ENCODE measurements around the gene ZNF619. TPM values are rescaled to one million over a fixed set of nuclear protein-coding genes. Genes with fewer than 3 reads are reported as not detected.

ZNF619 gene
- total and polyA plus RNA-seq, 4 donors: 1.3 to 5.9 (median 3.3) TPM

- TF ChIP-seq ZBTB33 (IDR thresholded peaks at IDR 0.05) (no peak), YY1 (IDR thresholded peaks at IDR 0.05) (no peak), GABPA (IDR thresholded peaks at IDR 0.05 in 1 of 2, conservative IDR thresholded peaks at IDR 0.05 in 1 of 2) (no peak), HNF4G (IDR thresholded peaks at IDR 0.05) (no peak), NR2F2 (IDR thresholded peaks at IDR 0.05) (no peak)
Observed at GRCh38 chr3:40437889-40438288, 39.0 kb upstream of the ZNF619 start (continued).

DNA sequence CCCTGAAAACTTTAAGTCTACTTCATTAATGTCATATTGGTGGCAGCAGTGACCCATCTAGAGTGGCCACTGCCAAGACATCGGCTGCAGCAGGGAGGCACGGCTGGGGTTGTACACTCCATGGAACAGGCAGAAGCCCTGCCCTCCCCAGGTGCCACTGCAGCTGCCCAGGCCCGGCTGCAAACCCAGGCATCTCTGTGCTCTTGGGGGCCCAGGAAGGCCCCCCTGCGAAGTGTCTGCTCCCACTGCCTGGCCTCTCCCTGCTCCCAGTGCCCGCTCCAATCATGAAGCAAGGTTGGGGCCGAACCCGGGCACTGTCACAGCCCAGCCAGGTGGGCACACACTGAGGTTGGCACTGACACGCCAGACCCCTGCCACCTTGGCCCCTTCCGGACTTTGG, 31.9 kb upstream of the ZNF619 start:
- no peak for DNase-seq (ENCODE audit: low spot score)
- H3K9ac ChIP-seq (ENCODE audit: low read depth in 1 of 2, low read length in 2 of 2): no peak overlapping the region

More for the DNA sequence above, 31.9 kb upstream of the ZNF619 start:
- WGBS: 94% methylated on average over 9 of the region's 9 CpGs
- Histone ChIP-seq H3K4me1 (ENCODE audit: control insufficient read depth in 4 of 4, insufficient read depth in 4 of 4, low read length in 3 of 4) (no peaks in the 10 kb centered on the region), H3K4me3 (ENCODE audit: low read depth in 1 of 3, low read length in 3 of 3) (no peak overlapping the region), H3K27me3 (ENCODE audit: control insufficient read depth in 4 of 4, insufficient read depth in 4 of 4, low read length in 3 of 4) (no peaks in the 10 kb centered on the region), H3K27ac (ENCODE audit: low read depth in 1 of 2, low read length in 2 of 2) (no peak overlapping the region), H3K36me3 (ENCODE audit: control insufficient read depth in 4 of 4, insufficient read depth in 3 of 4, low read depth in 1 of 4, low read length in 3 of 4) (peaks cover 0 to 10% (median 8%) of the 10 kb centered on the region in 4 donors), H3K9me3 (ENCODE audit: control insufficient read depth in 4 of 4, low read length in 3 of 4) (no peaks in the 10 kb centered on the region)
- TF ChIP-seq YY1 (IDR thresholded peaks at IDR 0.05) (no peak), EGR1 (IDR thresholded peaks at IDR 0.05; ENCODE audit: low read depth in 2 of 2) (no peak), GABPA (IDR thresholded peaks at IDR 0.05 in 1 of 2, conservative IDR thresholded peaks at IDR 0.05 in 1 of 2) (no peak), HNF4G (IDR thresholded peaks at IDR 0.05) (no peak), CTCF (IDR thresholded peaks at IDR 0.05; ENCODE audit: low read depth, low read length, missing input control) (no peak), RXRA (IDR thresholded peaks at IDR 0.05) (no peak), NR2F2 (IDR thresholded peaks at IDR 0.05) (no peak), RAD21 (IDR thresholded peaks at IDR 0.05) (no peak), FOXA2 (IDR thresholded peaks at IDR 0.05) (no peak), HNF4A (conservative IDR thresholded peaks at IDR 0.05) (no peak), SP1 (IDR thresholded peaks at IDR 0.05) (no peak), TAF1 (conservative IDR thresholded peaks at IDR 0.05) (no peak), JUND (IDR thresholded peaks at IDR 0.05) (no peak), ZBTB33 (IDR thresholded peaks at IDR 0.05) (no peak), MAX (IDR thresholded peaks at IDR 0.05) (no peak), REST (IDR thresholded peaks at IDR 0.05) (no peak), FOXA1 (IDR thresholded peaks at IDR 0.05) (no peak)
- TF ChIP-seq, protein P1, sequence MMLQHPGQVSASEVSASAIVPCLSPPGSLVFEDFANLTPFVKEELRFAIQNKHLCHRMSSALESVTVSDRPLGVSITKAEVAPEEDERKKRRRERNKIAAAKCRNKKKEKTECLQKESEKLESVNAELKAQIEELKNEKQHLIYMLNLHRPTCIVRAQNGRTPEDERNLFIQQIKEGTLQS (IDR thresholded peaks at IDR 0.05): no peak
